Neuronal stem cell (in vitro differentiated cells): ENCODE data around the gene RBPJ.
A peak's percentile ranks its signal among the peaks of the same experiment; 100 is the strongest.

Experiments
- DNase-seq: peaks from one replicate; pipeline ENCODE4 v3.0.0-alpha.2; 2013; ENCODE audit warnings: low spot score
- H2AFZ ChIP-seq: one replicate; pipeline ENCODE4 v1.6.1; 2013; ENCODE audit warnings: mild to moderate bottlenecking, low read length, inconsistent platforms
- H2AK5ac ChIP-seq: 2 replicates; pipeline ENCODE4 v1.6.1; 2013; ENCODE audit warnings: low read depth, mild to moderate bottlenecking, inconsistent platforms, low read length, moderate library complexity, mixed read lengths
- H2BK120ac ChIP-seq: 2 replicates; pipeline ENCODE4 v1.6.1; 2013; ENCODE audit warnings: low read depth, mild to moderate bottlenecking, inconsistent platforms, low read length, moderate library complexity, mixed read lengths
- H2BK12ac ChIP-seq: one replicate; pipeline ENCODE4 v1.6.1; 2013; ENCODE audit warnings: low read length, inconsistent platforms
- H2BK15ac ChIP-seq: 2 replicates; pipeline ENCODE4 v1.6.1; 2013; ENCODE audit warnings: mild to moderate bottlenecking, low read length, inconsistent platforms, mixed read lengths
- H2BK5ac ChIP-seq: one replicate; pipeline ENCODE4 v1.6.1; 2013; ENCODE audit warnings: inconsistent platforms, mild to moderate bottlenecking, low read length, moderate library complexity
- H3K14ac ChIP-seq: one replicate; pipeline ENCODE4 v1.6.1; 2013; ENCODE audit warnings: low read length, inconsistent platforms
- H3K18ac ChIP-seq: 2 replicates; pipeline ENCODE4 v1.6.1; 2013; ENCODE audit warnings: low read length, inconsistent platforms
- H3K23ac ChIP-seq: 2 replicates; pipeline ENCODE4 v1.6.1; 2013; ENCODE audit warnings: low read depth, mild to moderate bottlenecking, mixed read lengths, low read length, inconsistent platforms; ENCODE audit not compliant: poor library complexity
- H3K27ac ChIP-seq: replicated peaks from 3 replicates; pipeline ENCODE4 v1.5.1; 2013; ENCODE audit warnings: low read length, inconsistent platforms
- H3K27me3 ChIP-seq, 3 experiments: 2 replicates each; pipeline ENCODE4 v1.6.1; 2013; ENCODE audit warnings: low read length in 3 of 3, mild to moderate bottlenecking in 2 of 3, inconsistent platforms in 1 of 3, low read depth in 1 of 3, mixed read lengths in 1 of 3, moderate library complexity in 1 of 3; ENCODE audit not compliant: control insufficient read depth in 3 of 3, insufficient read depth in 3 of 3
- H3K36me3 ChIP-seq, 2 donors: replicated peaks in 1 of 2; 2 replicates each; pipeline ENCODE4 v1.6.1; 2013; ENCODE audit warnings: low read length in 2 of 2; ENCODE audit not compliant: control insufficient read depth in 2 of 2, insufficient read depth in 2 of 2
- H3K4ac ChIP-seq: 2 replicates; pipeline ENCODE4 v1.6.1; 2013; ENCODE audit warnings: inconsistent platforms, mild to moderate bottlenecking, low read length, moderate library complexity
- H3K4me1 ChIP-seq, 2 donors: 1 replicate in 1 of 2; 2 replicates in 1 of 2; pipeline ENCODE4 v1.6.1; 2013; ENCODE audit warnings: low read length in 2 of 2, low read depth in 1 of 2; ENCODE audit not compliant: control insufficient read depth in 2 of 2, insufficient read depth in 1 of 2
- H3K4me2 ChIP-seq: one replicate; pipeline ENCODE4 v1.6.1; 2013; ENCODE audit warnings: mild to moderate bottlenecking, low read length, inconsistent platforms; ENCODE audit not compliant: insufficient read depth, poor library complexity, severe bottlenecking
- H3K4me3 ChIP-seq, 2 donors: 2 replicates each; pipeline ENCODE4 v1.5.1; 2013; ENCODE audit warnings: low read length in 2 of 2, mild to moderate bottlenecking in 2 of 2, inconsistent platforms in 1 of 2, moderate library complexity in 1 of 2
- H3K79me1 ChIP-seq: one replicate; pipeline ENCODE4 v1.6.1; 2013; ENCODE audit warnings: low read depth, mild to moderate bottlenecking, inconsistent platforms, low read length, moderate library complexity
- H3K9ac ChIP-seq: one replicate; pipeline ENCODE4 v1.6.1; 2013; ENCODE audit warnings: mild to moderate bottlenecking, low read depth, low read length, inconsistent platforms; ENCODE audit not compliant: poor library complexity
- H3K9me3 ChIP-seq, 2 donors: replicated peaks in 1 of 2; 2 replicates each; pipeline versions ENCODE3 to v1.6.1; 2013; ENCODE audit warnings: low read length in 2 of 2, mild to moderate bottlenecking in 2 of 2, inconsistent platforms in 1 of 2, low read depth in 1 of 2, mixed read lengths in 1 of 2, moderate library complexity in 1 of 2; ENCODE audit not compliant: control insufficient read depth in 2 of 2, insufficient read depth in 1 of 2
- H4K8ac ChIP-seq: one replicate; pipeline ENCODE4 v1.6.1; 2013; ENCODE audit warnings: low read depth, mild to moderate bottlenecking, inconsistent platforms, low read length, moderate library complexity
- H4K91ac ChIP-seq: one replicate; pipeline ENCODE4 v1.6.1; 2013; ENCODE audit warnings: low read length, low read depth, mild to moderate bottlenecking, inconsistent platforms; ENCODE audit not compliant: poor library complexity
- WGBS, 2 donors: extraction: QIAGEN DNeasy Blood & Tissue Kit; methylation state at CpG; one replicate each; pipeline ENCODE4 v1.1.7; 2013; ENCODE audit warnings: missing lambda C conversion rate in 2 of 2, mixed read lengths in 1 of 2; ENCODE audit not compliant: insufficient read length in 2 of 2, insufficient replicate concordance in 1 of 2; ENCODE audit errors: extremely low coverage in 2 of 2; 5-methylcytosine and 5-hydroxymethylcytosine counted together

Gene RBPJ

DNA sequence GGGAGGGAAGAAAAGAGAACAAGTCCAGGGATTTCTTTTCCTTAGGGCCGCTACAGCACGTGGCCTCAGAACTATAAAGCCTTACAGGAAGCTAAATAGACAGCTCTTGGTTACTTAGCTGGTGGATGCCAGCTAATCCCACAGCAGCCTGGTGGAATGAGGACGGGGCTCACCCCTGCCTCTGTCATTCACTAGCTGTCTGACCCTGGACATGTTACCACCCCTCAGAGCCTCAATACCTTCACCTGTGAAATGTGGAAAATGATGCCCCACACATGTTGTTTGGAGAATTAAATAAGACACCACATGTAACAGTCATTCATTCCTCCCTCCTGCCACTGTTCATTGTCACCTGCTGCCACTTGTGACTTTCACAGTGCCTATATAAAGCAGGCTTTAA is 153.7 kb downstream of the RBPJ start:
- Histone ChIP-seq H3K18ac (no peak overlapping the region), H3K9ac (no peak overlapping the region), H2BK5ac (no peak overlapping the region), H4K91ac (no peak overlapping the region), H2AK5ac (no peak overlapping the region), H3K9me3 (no peaks in the 10 kb centered on the region), H3K14ac (no peak overlapping the region), H2AFZ (no peak overlapping the region), H3K23ac (no peak overlapping the region), H3K36me3 (no peaks in the 10 kb centered on the region), H3K4me2 (no peak overlapping the region), H3K27me3 (peaks cover 0 to 5% (median 0%) of the 10 kb centered on the region in 3 experiments), H3K4me1 (no peaks in the 10 kb centered on the region), H2BK15ac (no peak overlapping the region), H2BK12ac (no peak overlapping the region), H3K4ac (no peak overlapping the region), H3K79me1 (no peaks in the 10 kb centered on the region), H2BK120ac (no peak overlapping the region), H3K27ac (no peak overlapping the region), H3K4me3 (no peak overlapping the region), H4K8ac (no peak overlapping the region)
- no CpG with 5 or more reads among the region's 3 CpGs for WGBS, 2 donors
- no peak for DNase-seq

- H2AFZ ChIP-seq: no peak overlapping the region
- H3K4me3 ChIP-seq: no peak overlapping the region
- H3K4me1 ChIP-seq: no peaks in the 10 kb centered on the region
- WGBS, 2 donors: no CpG with 5 or more reads among the region's 8 CpGs
- H3K9me3 ChIP-seq: no peaks in the 10 kb centered on the region
- H4K91ac ChIP-seq: no peak overlapping the region
- no peak overlapping the region for H3K14ac ChIP-seq
- peaks cover 0 to 3% (median 0%) of the 10 kb centered on the region in 3 experiments for H3K27me3 ChIP-seq
- H2BK15ac ChIP-seq: no peak overlapping the region
- H3K4me2 ChIP-seq: no peak overlapping the region
- no peak overlapping the region for H2AK5ac ChIP-seq
- no peak overlapping the region for H3K9ac ChIP-seq
- no peak overlapping the region for H3K18ac ChIP-seq
- no peak overlapping the region for H3K27ac ChIP-seq
- no peaks in the 10 kb centered on the region for H3K79me1 ChIP-seq
- H2BK120ac ChIP-seq: no peak overlapping the region
- no peak overlapping the region for H2BK5ac ChIP-seq
- H3K4ac ChIP-seq: no peak overlapping the region
- no peaks in the 10 kb centered on the region for H3K36me3 ChIP-seq
- no peak for DNase-seq
- H3K23ac ChIP-seq: no peak overlapping the region
- H2BK12ac ChIP-seq: no peak overlapping the region
- H4K8ac ChIP-seq: no peak overlapping the region
These were observed 154.9 kb downstream of the RBPJ start for GRCh38 chr4:26475716-26476115.

DNA sequence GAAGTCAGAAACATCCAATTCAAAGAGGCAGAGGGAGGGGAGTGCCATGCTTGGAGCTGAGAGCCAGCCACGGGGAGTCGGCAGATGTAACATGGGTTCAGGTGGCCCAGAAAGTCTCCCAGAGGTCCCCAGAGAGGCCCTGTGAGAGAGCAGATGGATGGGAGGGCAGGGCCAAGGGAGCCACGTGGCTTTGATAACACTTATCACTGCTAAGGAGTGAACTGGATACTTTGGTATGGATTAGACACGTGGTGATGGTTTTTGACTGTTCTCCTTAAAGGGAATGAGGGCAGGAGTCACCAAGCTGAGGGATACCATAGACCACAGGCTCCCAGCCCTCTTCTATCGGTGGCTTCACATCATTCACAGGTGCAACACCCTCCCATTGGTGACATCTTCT is 155.7 kb downstream of the RBPJ start:
- no peak overlapping the region for H2AFZ ChIP-seq
- H4K91ac ChIP-seq: no peak overlapping the region
- no peak overlapping the region for H2BK15ac ChIP-seq
- H2BK12ac ChIP-seq: no peak overlapping the region
- H2BK5ac ChIP-seq: no peak overlapping the region
- no peak overlapping the region for H3K23ac ChIP-seq
- no peak overlapping the region for H4K8ac ChIP-seq
- H2AK5ac ChIP-seq: no peak overlapping the region
- no peak overlapping the region for H3K14ac ChIP-seq
- no peak overlapping the region for H3K4me3 ChIP-seq
- H3K9ac ChIP-seq: no peak overlapping the region
- H3K4me1 ChIP-seq: no peaks in the 10 kb centered on the region
- no peaks in the 10 kb centered on the region for H3K36me3 ChIP-seq
- no peak overlapping the region for H2BK120ac ChIP-seq
- H3K79me1 ChIP-seq: no peaks in the 10 kb centered on the region
- no peak overlapping the region for H3K4ac ChIP-seq
- DNase-seq: no peak
- H3K9me3 ChIP-seq: no peaks in the 10 kb centered on the region
- no peaks in the 10 kb centered on the region for H3K27me3 ChIP-seq
- WGBS, 2 donors: no CpG with 5 or more reads among the region's 5 CpGs
- H3K4me2 ChIP-seq: no peak overlapping the region
- H3K27ac ChIP-seq: no peak overlapping the region
- H3K18ac ChIP-seq: peak overlapping the region; percentile 32

- Histone ChIP-seq H3K4me1 (no peaks in the 10 kb centered on the region), H4K8ac (no peak overlapping the region), H3K14ac (no peak overlapping the region), H2BK5ac (no peak overlapping the region), H3K23ac (no peak overlapping the region), H3K9me3 (no peaks in the 10 kb centered on the region), H2BK12ac (no peak overlapping the region), H2AFZ (no peak overlapping the region), H3K4ac (no peak overlapping the region), H2BK120ac (no peak overlapping the region), H3K9ac (no peak overlapping the region), H3K4me3 (no peak overlapping the region), H3K79me1 (no peaks in the 10 kb centered on the region), H3K27ac (no peak overlapping the region), H2AK5ac (no peak overlapping the region), H2BK15ac (no peak overlapping the region), H3K36me3 (no peaks in the 10 kb centered on the region), H3K18ac (peak overlapping the region; percentile 24), H3K27me3 (no peaks in the 10 kb centered on the region), H4K91ac (no peak overlapping the region), H3K4me2 (no peak overlapping the region)
- no CpG with 5 or more reads among the region's 13 CpGs for WGBS, 2 donors
- no peak for DNase-seq
These were observed 157.5 kb downstream of the RBPJ start for GRCh38 chr4:26478330-26478729.
